DND-41 (cell line): ENCODE results near the gene AREL1.

Experiments
- ATAC-seq: fragments of 200-7000 bp; cut with Tn5 transposase; 3 replicates; pipeline ENCODE4 v1.9.1; 2021; ENCODE audit warnings: low read depth; ENCODE audit not compliant: insufficient read depth
- DNase-seq: peaks from one replicate; pipeline ENCODE4 v3.0.0-alpha.2; 2020
- H2AFZ ChIP-seq: 2 replicates; pipeline ENCODE4 v1.6.0; 2012; ENCODE audit warnings: low read depth, low read length
- H3K27ac ChIP-seq: 2 replicates; pipeline ENCODE4 v1.5.1; 2012; ENCODE audit warnings: low read length, inconsistent platforms
- H3K27me3 ChIP-seq: fragments of 200-600 bp; sonication (generic); 2 replicates; pipeline ENCODE4 v1.6.0; 2012; ENCODE audit warnings: low read length, mild to moderate bottlenecking, inconsistent platforms; ENCODE audit not compliant: insufficient read depth, poor library complexity
- H3K36me3 ChIP-seq: 2 replicates; pipeline ENCODE4 v1.5.1; 2012; ENCODE audit warnings: low read length, inconsistent platforms; ENCODE audit not compliant: insufficient read depth
- H3K4me1 ChIP-seq: 2 replicates; pipeline ENCODE4 v1.5.1; 2012; ENCODE audit warnings: mild to moderate bottlenecking, low read length; ENCODE audit not compliant: insufficient read depth
- H3K4me2 ChIP-seq: 2 replicates; pipeline ENCODE4 v1.6.0; 2012; ENCODE audit warnings: mild to moderate bottlenecking, moderate library complexity, low read length, inconsistent platforms; ENCODE audit not compliant: insufficient read depth
- H3K4me3 ChIP-seq, 2 experiments: fragments of 200-600 bp in 1 of 2; shearing (Covaris generic) in 1 of 2; 2 replicates each; pipeline ENCODE4 v1.5.1; 2012 to 2016; ENCODE audit warnings: inconsistent platforms in 2 of 2, low read length in 2 of 2, mild to moderate bottlenecking in 2 of 2, low read depth in 1 of 2, moderate library complexity in 1 of 2
- H3K79me2 ChIP-seq: 2 replicates; pipeline ENCODE4 v1.6.0; 2012; ENCODE audit warnings: low read length, inconsistent platforms; ENCODE audit not compliant: insufficient read depth
- H3K9ac ChIP-seq: 2 replicates; pipeline ENCODE4 v1.6.0; 2012; ENCODE audit warnings: low read depth, mild to moderate bottlenecking, inconsistent platforms, low read length, moderate library complexity
- H3K9me3 ChIP-seq: 2 replicates; pipeline ENCODE4 v1.5.1; 2012; ENCODE audit warnings: low read length, moderate library complexity, mild to moderate bottlenecking, inconsistent platforms; ENCODE audit not compliant: insufficient read depth, severe bottlenecking
- H4K20me1 ChIP-seq: 2 replicates; pipeline ENCODE4 v1.6.0; 2012; ENCODE audit warnings: low read length; ENCODE audit not compliant: insufficient read depth
- CTCF ChIP-seq: IDR thresholded peaks from 2 replicates; pipeline ENCODE4 v1.5.1; 2012; ENCODE audit warnings: borderline replicate concordance, low read length, moderate library complexity, mild to moderate bottlenecking; ENCODE audit not compliant: poor library complexity, severe bottlenecking; ENCODE audit errors: extremely low read depth
- EZH2 ChIP-seq: IDR thresholded peaks from 3 replicates; pipeline ENCODE4 v1.6.1; 2012; ENCODE audit warnings: borderline replicate concordance, low read depth, mild to moderate bottlenecking, moderate library complexity, low read length, inconsistent platforms; ENCODE audit not compliant: severe bottlenecking

The AREL1 gene

GRCh38 chr14:74702293-74702692 lies 10.6 kb downstream of the AREL1 start:
- no peak overlapping the region for H2AFZ ChIP-seq
- peaks cover 85% of the 10 kb centered on the region for H3K79me2 ChIP-seq
- H3K27me3 ChIP-seq: no peaks in the 10 kb centered on the region
- H3K36me3 ChIP-seq: peaks cover 10% of the 10 kb centered on the region; the same call in 1 of the 2 replicates
- ATAC-seq: no peak
- H4K20me1 ChIP-seq: peaks cover 18% of the 10 kb centered on the region; the same call in 1 of the 2 replicates
- H3K4me1 ChIP-seq: no peaks in the 10 kb centered on the region
- no peak overlapping the region for H3K27ac ChIP-seq
- no peak overlapping the region for H3K9ac ChIP-seq
- no peak for DNase-seq
- no peak for TF ChIP-seq CTCF
- no peak for TF ChIP-seq EZH2
- H3K4me2 ChIP-seq: no peak overlapping the region
- no peak overlapping the region for H3K4me3 ChIP-seq
- H3K9me3 ChIP-seq: peaks cover 8% of the 10 kb centered on the region

- H3K36me3 ChIP-seq: peaks cover 10% of the 10 kb centered on the region; the same call in 1 of the 2 replicates
- DNase-seq (no peak), ATAC-seq (no peak)
- H4K20me1 ChIP-seq: peaks cover 10% of the 10 kb centered on the region; the same call in 1 of the 2 replicates
- no peak overlapping the region for H3K9ac ChIP-seq
- TF ChIP-seq EZH2 (no peak), CTCF (no peak)
- no peak overlapping the region for H3K27ac ChIP-seq
- peaks cover 8% of the 10 kb centered on the region for H3K9me3 ChIP-seq
- no peak overlapping the region for H3K4me3 ChIP-seq
- H3K27me3 ChIP-seq: no peaks in the 10 kb centered on the region
- H2AFZ ChIP-seq: no peak overlapping the region
- H3K79me2 ChIP-seq: peaks cover 72% of the 10 kb centered on the region
- H3K4me2 ChIP-seq: no peak overlapping the region
- H3K4me1 ChIP-seq: no peaks in the 10 kb centered on the region
Observed at GRCh38 chr14:74698465-74698864, 14.4 kb downstream of the AREL1 start.

DNA sequence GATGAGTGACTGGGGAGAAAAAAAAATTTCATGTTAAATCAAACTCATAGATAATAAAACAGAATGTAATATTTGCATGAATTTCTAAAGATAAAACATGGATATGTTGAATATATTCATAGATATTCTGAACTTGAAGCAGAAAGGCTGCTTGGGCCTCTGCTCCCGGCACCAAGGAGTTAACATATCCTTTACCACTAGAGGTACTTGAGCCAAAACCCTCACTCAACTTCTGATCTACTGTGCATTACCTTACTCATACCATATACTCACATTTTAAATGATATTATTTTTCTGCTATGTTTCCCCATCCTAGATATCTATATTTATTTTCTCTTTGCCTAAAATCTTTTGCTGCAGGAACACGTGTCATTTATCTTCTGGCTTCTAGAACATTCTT lies 14.9 kb downstream of the AREL1 start:
- ATAC-seq (no peak), DNase-seq (no peak)
- Histone ChIP-seq H3K4me2 (no peak overlapping the region), H3K4me1 (no peaks in the 10 kb centered on the region), H3K79me2 (peaks cover 72% of the 10 kb centered on the region), H3K9ac (no peak overlapping the region), H2AFZ (no peak overlapping the region), H4K20me1 (peaks cover 11% of the 10 kb centered on the region; the same call in 1 of the 2 replicates), H3K36me3 (peaks cover 10% of the 10 kb centered on the region; the same call in 1 of the 2 replicates), H3K4me3 (no peak overlapping the region), H3K27ac (no peak overlapping the region), H3K27me3 (no peaks in the 10 kb centered on the region), H3K9me3 (peaks cover 4% of the 10 kb centered on the region)
- TF ChIP-seq CTCF: no peak

- peaks cover 72% of the 10 kb centered on the region for H3K79me2 ChIP-seq
- H3K4me2 ChIP-seq: no peak overlapping the region
Observed at GRCh38 chr14:74697543-74697942, 15.3 kb downstream of the AREL1 start.

More at GRCh38 chr14:74697543-74697942, 15.3 kb downstream of the AREL1 start:
- Histone ChIP-seq H3K4me3 (no peak overlapping the region), H2AFZ (no peak overlapping the region), H4K20me1 (peaks cover 13% of the 10 kb centered on the region; the same call in 1 of the 2 replicates), H3K4me1 (no peaks in the 10 kb centered on the region), H3K27me3 (no peaks in the 10 kb centered on the region), H3K27ac (no peak overlapping the region), H3K36me3 (peaks cover 10% of the 10 kb centered on the region; the same call in 1 of the 2 replicates), H3K9ac (no peak overlapping the region), H3K9me3 (peaks cover 4% of the 10 kb centered on the region)
- ATAC-seq (no peak), DNase-seq (no peak)
- TF ChIP-seq CTCF (no peak), EZH2 (no peak)
